Lower leg skin (tissue), 3 donors: ENCODE measurements around the gene CAMTA1.

ENCODE experiments used
- POLR2A ChIP-seq, 2 donors: fragments of 450-650 bp; IDR thresholded peaks; one replicate each; pipeline ENCODE4 v1.6.1; 2016 to 2017; ENCODE audit warnings: antibody characterized with exemption in 2 of 2, mild to moderate bottlenecking in 1 of 2, moderate library complexity in 1 of 2
- TF ChIP-seq, protein P1 (sequence below), 3 donors: fragments of 450-650 bp; IDR thresholded peaks; one replicate each; pipeline ENCODE4 v1.5.1; 2016; ENCODE audit warnings: antibody characterized with exemption in 3 of 3, mild to moderate bottlenecking in 3 of 3, moderate library complexity in 2 of 3

GRCh38 chr1:7438396-7438785 is 653.1 kb downstream of the CAMTA1 start:
- TF ChIP-seq, protein P1, sequence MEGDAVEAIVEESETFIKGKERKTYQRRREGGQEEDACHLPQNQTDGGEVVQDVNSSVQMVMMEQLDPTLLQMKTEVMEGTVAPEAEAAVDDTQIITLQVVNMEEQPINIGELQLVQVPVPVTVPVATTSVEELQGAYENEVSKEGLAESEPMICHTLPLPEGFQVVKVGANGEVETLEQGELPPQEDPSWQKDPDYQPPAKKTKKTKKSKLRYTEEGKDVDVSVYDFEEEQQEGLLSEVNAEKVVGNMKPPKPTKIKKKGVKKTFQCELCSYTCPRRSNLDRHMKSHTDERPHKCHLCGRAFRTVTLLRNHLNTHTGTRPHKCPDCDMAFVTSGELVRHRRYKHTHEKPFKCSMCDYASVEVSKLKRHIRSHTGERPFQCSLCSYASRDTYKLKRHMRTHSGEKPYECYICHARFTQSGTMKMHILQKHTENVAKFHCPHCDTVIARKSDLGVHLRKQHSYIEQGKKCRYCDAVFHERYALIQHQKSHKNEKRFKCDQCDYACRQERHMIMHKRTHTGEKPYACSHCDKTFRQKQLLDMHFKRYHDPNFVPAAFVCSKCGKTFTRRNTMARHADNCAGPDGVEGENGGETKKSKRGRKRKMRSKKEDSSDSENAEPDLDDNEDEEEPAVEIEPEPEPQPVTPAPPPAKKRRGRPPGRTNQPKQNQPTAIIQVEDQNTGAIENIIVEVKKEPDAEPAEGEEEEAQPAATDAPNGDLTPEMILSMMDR (IDR thresholded peaks at IDR 0.05) = no peak
- TF ChIP-seq POLR2A (IDR thresholded peaks at IDR 0.05) = no peak
